GM12872 (cell line): ENCODE data around the gene ARL8B.

ENCODE experiments used
- CTCF ChIP-seq: IDR thresholded peaks from 3 replicates; pipeline ENCODE4 v1.5.1; 2011; ENCODE audit warnings: low read depth, mild to moderate bottlenecking, low read length, moderate library complexity; ENCODE audit not compliant: insufficient read depth

ARL8B gene

GRCh38 chr3:5134499-5134898 lies 12.4 kb downstream of the ARL8B start:
- TF ChIP-seq CTCF, result no peak

GRCh38 chr3:5136211-5136918 lies 14.3 kb downstream of the ARL8B start:
- peak; percentile 75 for TF ChIP-seq CTCF

- TF ChIP-seq CTCF, result no peak
Observed at GRCh38 chr3:5136919-5137429, 14.9 kb downstream of the ARL8B start.

GRCh38 chr3:5138214-5138981 lies 16.3 kb downstream of the ARL8B start:
- TF ChIP-seq CTCF, result no peak

- no peak for TF ChIP-seq CTCF
Observed at GRCh38 chr3:5140230-5140621, 18.1 kb downstream of the ARL8B start.

- TF ChIP-seq CTCF, result no peak
Observed at GRCh38 chr3:5140839-5141238, 18.7 kb downstream of the ARL8B start.

GRCh38 chr3:5141760-5142159 lies 19.7 kb downstream of the ARL8B start:
- TF ChIP-seq CTCF, result no peak
